IMR-90 (cell line): ENCODE data around the gene MAPRE2. TPM values are rescaled to one million over a fixed set of nuclear protein-coding genes. Genes with fewer than 3 reads are reported as not detected.

Experiments used
- ATAC-seq: fragments of 200-7000 bp; cut with Tn5 transposase; 2 replicates; pipeline ENCODE4 v1.9.1; 2020; ENCODE audit warnings: low read depth, mild to moderate bottlenecking, moderate library complexity
- BruUV-seq: library from RNA; stranded (reverse); fragments of 400-500 nt; replicated peaks from 2 replicates; lab custom pipeline; 2021; lab: Mats Ljungman, UMichigan
- CTCF ChIA-PET: fragments of 300-600 bp; formaldehyde crosslinking; extraction: SDS; loops from one replicate; lab custom pipeline; 2021; ENCODE audit warnings: antibody characterized with exemption; lab: Yijun Ruan, JAX
- POLR2A ChIA-PET: fragments of 300-600 bp; sonication (Branson Sonifier 250); formaldehyde crosslinking; loops from one replicate; lab custom pipeline; 2022; ENCODE audit warnings: antibody characterized with exemption; ENCODE audit not compliant: unreplicated experiment; lab: Charles Lee
- DNase-seq: peaks from one replicate; pipeline ENCODE4 v3.0.0; 2013
- H2AFZ ChIP-seq: replicated peaks from 2 replicates; pipeline ENCODE3; 2013; ENCODE audit warnings: low read length, mild to moderate bottlenecking; ENCODE audit not compliant: poor library complexity
- H2AK5ac ChIP-seq: 2 replicates; pipeline ENCODE4 v1.6.1; 2013; ENCODE audit warnings: low read depth, low read length, inconsistent platforms
- H2AK9ac ChIP-seq: replicated peaks from 2 replicates; pipeline ENCODE3; 2013; ENCODE audit warnings: mild to moderate bottlenecking, low read depth, low read length, moderate library complexity; ENCODE audit not compliant: poor library complexity
- H2BK120ac ChIP-seq: 2 replicates; pipeline ENCODE4 v1.6.1; 2013; ENCODE audit warnings: low read depth, low read length, inconsistent platforms
- H2BK15ac ChIP-seq: 3 replicates; pipeline ENCODE4 v1.6.1; 2013; ENCODE audit warnings: low read depth, low read length, inconsistent platforms
- H2BK20ac ChIP-seq: 2 replicates; pipeline ENCODE4 v1.6.1; 2013; ENCODE audit warnings: low read depth, mild to moderate bottlenecking, inconsistent platforms, low read length, moderate library complexity
- H2BK5ac ChIP-seq: 2 replicates; pipeline ENCODE4 v1.6.1; 2013; ENCODE audit warnings: mild to moderate bottlenecking, low read depth, low read length, inconsistent platforms; ENCODE audit not compliant: poor library complexity, severe bottlenecking
- H3K14ac ChIP-seq: replicated peaks from 2 replicates; pipeline ENCODE4 v1.6.1; 2013; ENCODE audit warnings: low read depth, low read length, inconsistent platforms
- H3K18ac ChIP-seq: 2 replicates; pipeline ENCODE4 v1.6.1; 2013; ENCODE audit warnings: low read depth, low read length, control low read depth
- H3K23ac ChIP-seq: 2 replicates; pipeline ENCODE4 v1.6.1; 2013; ENCODE audit warnings: low read depth, low read length, inconsistent platforms
- H3K27ac ChIP-seq: 2 replicates; pipeline ENCODE4 v1.5.1; 2013; ENCODE audit warnings: mild to moderate bottlenecking, control low read depth, low read length; ENCODE audit not compliant: insufficient read depth
- H3K27me3 ChIP-seq: 2 replicates; pipeline ENCODE4 v1.6.1; 2013; ENCODE audit warnings: low read length; ENCODE audit not compliant: control insufficient read depth, insufficient read depth
- H3K36me3 ChIP-seq: 2 replicates; pipeline ENCODE4 v1.6.1; 2013; ENCODE audit warnings: low read length, mixed read lengths; ENCODE audit not compliant: control insufficient read depth, insufficient read depth
- H3K4ac ChIP-seq: 2 replicates; pipeline ENCODE4 v1.6.1; 2013; ENCODE audit warnings: low read depth, low read length, inconsistent platforms
- H3K4me1 ChIP-seq: 2 replicates; pipeline ENCODE4 v1.6.1; 2013; ENCODE audit warnings: low read length, mixed read lengths; ENCODE audit not compliant: control insufficient read depth, insufficient read depth
- H3K4me2 ChIP-seq: 2 replicates; pipeline ENCODE4 v1.6.1; 2013; ENCODE audit warnings: low read depth, mild to moderate bottlenecking, control low read depth, low read length, moderate library complexity
- H3K4me3 ChIP-seq: 2 replicates; pipeline ENCODE4 v1.5.1; 2013; ENCODE audit warnings: low read depth, mild to moderate bottlenecking, control low read depth, low read length, moderate library complexity; ENCODE audit not compliant: insufficient read depth
- H3K56ac ChIP-seq: 2 replicates; pipeline ENCODE4 v1.6.1; 2013; ENCODE audit warnings: low read length, inconsistent platforms; ENCODE audit not compliant: insufficient read depth; ENCODE audit errors: extremely low read depth
- H3K79me1 ChIP-seq, 2 experiments: 2 replicates each; pipeline ENCODE4 v1.6.1; 2013; ENCODE audit warnings: low read length in 2 of 2, inconsistent platforms in 1 of 2, low read depth in 1 of 2
- H3K9ac ChIP-seq: 2 replicates; pipeline ENCODE4 v1.6.1; 2013; ENCODE audit warnings: low read depth, low read length, control low read depth
- H3K9me1 ChIP-seq: 2 replicates; pipeline ENCODE4 v1.6.1; 2013; ENCODE audit warnings: low read length, inconsistent platforms; ENCODE audit not compliant: insufficient read depth
- H3K9me3 ChIP-seq: 2 replicates; pipeline ENCODE4 v1.6.1; 2013; ENCODE audit warnings: low read length; ENCODE audit not compliant: control insufficient read depth, insufficient read depth
- H4K20me1 ChIP-seq: 2 replicates; pipeline ENCODE4 v1.6.1; 2013; ENCODE audit warnings: low read length, inconsistent platforms; ENCODE audit not compliant: insufficient read depth
- H4K5ac ChIP-seq: 2 replicates; pipeline ENCODE4 v1.6.1; 2013; ENCODE audit warnings: mild to moderate bottlenecking, low read depth, low read length, control low read depth
- H4K8ac ChIP-seq, 2 experiments: 2 replicates each; pipeline ENCODE4 v1.6.1; 2013; ENCODE audit warnings: low read depth in 2 of 2, low read length in 2 of 2, control low read depth in 1 of 2, inconsistent platforms in 1 of 2
- H4K91ac ChIP-seq: 2 replicates; pipeline ENCODE4 v1.6.1; 2013; ENCODE audit warnings: low read depth, low read length, inconsistent platforms; ENCODE audit not compliant: insufficient read depth
- BHLHE40 ChIP-seq: fragments of 150-350 bp; IDR thresholded peaks from 2 replicates; pipeline ENCODE4 v1.6.1; 2016; ENCODE audit warnings: mild to moderate bottlenecking, low read depth, low read length
- CEBPB ChIP-seq: IDR thresholded peaks from 2 replicates; pipeline ENCODE4 v1.6.1; 2012; ENCODE audit warnings: low read depth, low read length, improper control_type of control experiment
- CHD1 ChIP-seq: IDR thresholded peaks from 2 replicates; pipeline ENCODE4 v1.6.1; 2012; ENCODE audit warnings: low read depth, low read length, improper control_type of control experiment
- CTCF ChIP-seq: conservative IDR thresholded peaks from 2 replicates; pipeline ENCODE4 v1.5.1; 2012; ENCODE audit warnings: mild to moderate bottlenecking, low read depth, low read length, improper control_type of control experiment
- ELK1 ChIP-seq: fragments of 150-350 bp; IDR thresholded peaks from 2 replicates; pipeline ENCODE4 v1.6.1; 2016; ENCODE audit warnings: low read depth, mild to moderate bottlenecking, low read length, moderate library complexity, borderline replicate concordance
- FOS ChIP-seq: fragments of 150-350 bp; IDR thresholded peaks from 2 replicates; pipeline ENCODE4 v1.6.1; 2016; ENCODE audit warnings: low read depth, low read length
- MAFK ChIP-seq: IDR thresholded peaks from 2 replicates; pipeline ENCODE4 v1.6.1; 2012; ENCODE audit warnings: low read depth, low read length, improper control_type of control experiment
- MAZ ChIP-seq: IDR thresholded peaks from 2 replicates; pipeline ENCODE4 v1.6.1; 2012; ENCODE audit warnings: low read depth, mild to moderate bottlenecking, low read length, improper control_type of control experiment, moderate library complexity, borderline replicate concordance
- MXI1 ChIP-seq: IDR thresholded peaks from 2 replicates; pipeline ENCODE4 v1.6.1; 2012; ENCODE audit warnings: low read depth, mild to moderate bottlenecking, low read length, moderate library complexity, borderline replicate concordance
- NFE2L2 ChIP-seq: fragments of 150-350 bp; IDR thresholded peaks from 2 replicates; pipeline ENCODE4 v1.6.1; 2016; ENCODE audit warnings: low read depth, mild to moderate bottlenecking, low read length
- POLR2A ChIP-seq: IDR thresholded peaks from 2 replicates; pipeline ENCODE4 v1.6.1; 2012; ENCODE audit warnings: mild to moderate bottlenecking, low read depth, low read length
- RAD21 ChIP-seq: IDR thresholded peaks from 2 replicates; pipeline ENCODE4 v1.6.1; 2012; ENCODE audit warnings: low read length, improper control_type of control experiment
- RCOR1 ChIP-seq: IDR thresholded peaks from 2 replicates; pipeline ENCODE4 v1.6.1; 2012; ENCODE audit warnings: mild to moderate bottlenecking, low read length, improper control_type of control experiment; ENCODE audit not compliant: insufficient replicate concordance
- RFX5 ChIP-seq: IDR thresholded peaks from 2 replicates; pipeline ENCODE4 v1.8.0; 2012; ENCODE audit warnings: low read depth, mild to moderate bottlenecking, low read length, moderate library complexity
- SMC3 ChIP-seq: fragments of 150-350 bp; IDR thresholded peaks from 2 replicates; pipeline ENCODE4 v1.6.1; 2016; ENCODE audit warnings: low read depth, mild to moderate bottlenecking, antibody characterized with exemption, low read length, moderate library complexity
- USF2 ChIP-seq: fragments of 150-350 bp; IDR thresholded peaks from 2 replicates; pipeline ENCODE4 v1.6.1; 2017; ENCODE audit warnings: mild to moderate bottlenecking, antibody characterized with exemption, low read length, low read depth
- WGBS, 2 experiments: methylation state at CpG; one replicate each; pipeline versions ENCODE4 v1.1.5 to v1.1.7; 2013; ENCODE audit warnings: missing lambda C conversion rate in 2 of 2; ENCODE audit not compliant: insufficient read length in 1 of 2; ENCODE audit errors: extremely low coverage in 2 of 2; 5-methylcytosine and 5-hydroxymethylcytosine counted together
- dilution Hi-C: fragments of 300-500 bp; cut with HindIII; formaldehyde crosslinking; loops from one replicate; pipeline ENCODE4 v1.14.3; 2018; ENCODE audit warnings: low sequenced_read_pairs; ENCODE audit not compliant: unreplicated experiment
- in situ Hi-C: fragments of 300-500 bp; cut with MboI; formaldehyde crosslinking; loops from 3 replicates; pipeline ENCODE4 v1.14.3; 2019; ENCODE audit warnings: low sequenced_read_pairs, inconsistent platforms, mixed read lengths
- intact Hi-C: fragments of 100-400 bp; cut with micrococcal nuclease; formaldehyde crosslinking; loops from 2 replicates; pipeline ENCODE4 v1.10.0; 2022
- polyA plus RNA-seq, 3 experiments: library from polyadenylated mRNA; depleted of rRNA; stranded (reverse); fragments of >200 nt; gene quantifications; 2 replicates each; pipeline ENCODE4 v1.2.3, GENCODE V29; 2012; ENCODE audit warnings: low replicate concordance in 1 of 3
- total RNA-seq: library from RNA; depleted of rRNA; stranded (reverse); fragments of >200 nt; gene quantifications from 2 replicates; pipeline ENCODE4 v1.2.3, GENCODE V29; 2012

MAPRE2 gene
- total and polyA plus RNA-seq, 2 of the 4 experiments (the other 2 are of a cell fraction) = 19.6 to 23.8 TPM

- H3K27me3 ChIP-seq = peaks cover 3% of the 10 kb centered on the region; the same call in 1 of the 2 replicates
- no peak for DNase-seq
- no peaks in the 10 kb centered on the region for H3K79me1 ChIP-seq
- no peak for ATAC-seq
- no peaks in the 10 kb centered on the region for H3K36me3 ChIP-seq
- H3K4me1 ChIP-seq = no peaks in the 10 kb centered on the region
- no peak overlapping the region for H4K91ac ChIP-seq
- H2BK20ac ChIP-seq = no peak overlapping the region
- H2AK9ac ChIP-seq = no peak overlapping the region
- no peak overlapping the region for H3K4ac ChIP-seq
- no peak overlapping the region for H2AFZ ChIP-seq
- H3K4me2 ChIP-seq = no peak overlapping the region
- no peaks in the 10 kb centered on the region for H3K9me1 ChIP-seq
- H3K27ac ChIP-seq = no peak overlapping the region
- in situ Hi-C loops = loop anchor here (5.0 kb wide), 1 partner anchor 140 kb away; no protein-coding TSS in a partner anchor
- intact Hi-C loops = no loop called here
- H2BK5ac ChIP-seq = no peak overlapping the region
- H3K56ac ChIP-seq = no peak overlapping the region
- H3K9me3 ChIP-seq = no peaks in the 10 kb centered on the region
- ChIA-PET POLR2A (no interaction called here), CTCF (no interaction called here)
- H4K20me1 ChIP-seq = no peaks in the 10 kb centered on the region
- no peak overlapping the region for H3K23ac ChIP-seq
- dilution Hi-C loops = no loop called here
- no peak overlapping the region for H2AK5ac ChIP-seq
- H3K14ac ChIP-seq = no peak overlapping the region
- no TSS peak for BruUV-seq
- no peak overlapping the region for H4K5ac ChIP-seq
- no CpG with 5 or more reads among the region's 2 CpGs for WGBS, 2 experiments
- no peak overlapping the region for H2BK120ac ChIP-seq
- H3K9ac ChIP-seq = no peak overlapping the region
- no peak overlapping the region for H3K4me3 ChIP-seq
- no peak for TF ChIP-seq RCOR1
- no peak for TF ChIP-seq CEBPB
- TF ChIP-seq BHLHE40 = no peak
- no peak for TF ChIP-seq SMC3
- TF ChIP-seq NFE2L2 = no peak
- no peak for TF ChIP-seq MAZ
- no peak for TF ChIP-seq ELK1
- TF ChIP-seq FOS = no peak
- no peak for TF ChIP-seq POLR2A
- TF ChIP-seq USF2 = no peak
- no peak for TF ChIP-seq RAD21
- no peak for TF ChIP-seq RFX5
- no peak for TF ChIP-seq CTCF
- TF ChIP-seq MAFK = no peak
- no peak for TF ChIP-seq CHD1
- TF ChIP-seq MXI1 = no peak
- no peak overlapping the region for H2BK15ac ChIP-seq
- H3K18ac ChIP-seq = no peak overlapping the region
- no peak overlapping the region for H4K8ac ChIP-seq
Observed at GRCh38 chr18:35002120-35002519, 39.1 kb upstream of the MAPRE2 start.
